Endodermal cell (in vitro differentiated cells): ENCODE data around the gene SLC38A3. TPM values are rescaled to one million over a fixed set of nuclear protein-coding genes. Genes with fewer than 3 reads are reported as not detected.

Experiments
- DNase-seq: peaks from one replicate; pipeline ENCODE4 v3.0.0-alpha.2; 2017
- H3K27ac ChIP-seq: 2 replicates; pipeline ENCODE4 v1.5.1; 2013; ENCODE audit warnings: mild to moderate bottlenecking, low read depth, low read length, moderate library complexity
- H3K27me3 ChIP-seq: 2 replicates; pipeline ENCODE4 v1.6.1; 2013; ENCODE audit warnings: mild to moderate bottlenecking, low read length, moderate library complexity; ENCODE audit not compliant: insufficient read depth, control insufficient read depth, poor library complexity, severe bottlenecking
- H3K36me3 ChIP-seq: 2 replicates; pipeline ENCODE4 v1.7.0; 2013; ENCODE audit warnings: mild to moderate bottlenecking, low read length, moderate library complexity; ENCODE audit not compliant: control insufficient read depth, insufficient read depth
- H3K4me1 ChIP-seq: one replicate; pipeline ENCODE4 v1.7.0; 2013; ENCODE audit warnings: low read length; ENCODE audit not compliant: control insufficient read depth, insufficient read depth
- H3K4me3 ChIP-seq: 2 replicates; pipeline ENCODE4 v1.5.1; 2013; ENCODE audit warnings: mild to moderate bottlenecking, low read length, moderate library complexity
- H3K9ac ChIP-seq: 2 replicates; pipeline ENCODE4 v1.6.1; 2013; ENCODE audit warnings: mild to moderate bottlenecking, low read length, moderate library complexity; ENCODE audit not compliant: poor library complexity, severe bottlenecking; ENCODE audit errors: extremely low read depth
- H3K9me3 ChIP-seq: 2 replicates; pipeline ENCODE4 v1.6.1; 2013; ENCODE audit warnings: mild to moderate bottlenecking, low read length, moderate library complexity; ENCODE audit not compliant: control insufficient read depth
- H3K27ac Mint-ChIP-seq: 2 replicates; pipeline ENCODE4 v1.8.0; 2020; ENCODE audit warnings: mixed read lengths
- H3K27me3 Mint-ChIP-seq: 2 replicates; pipeline ENCODE4 v1.8.0; 2021; ENCODE audit warnings: mild to moderate bottlenecking, mixed read lengths; ENCODE audit not compliant: insufficient read depth
- H3K36me3 Mint-ChIP-seq: 2 replicates; pipeline ENCODE4 v1.8.0; 2020; ENCODE audit warnings: low read depth, mixed read lengths
- H3K4me1 Mint-ChIP-seq: 2 replicates; pipeline ENCODE4 v1.8.0; 2020; ENCODE audit warnings: mixed read lengths
- H3K4me3 Mint-ChIP-seq: 2 replicates; pipeline ENCODE4 v1.8.0; 2020; ENCODE audit warnings: mild to moderate bottlenecking, moderate library complexity, mixed read lengths
- H3K9me3 Mint-ChIP-seq: 2 replicates; pipeline ENCODE4 v1.8.0; 2020; ENCODE audit warnings: mild to moderate bottlenecking, mixed read lengths
- WGBS, 2 experiments: methylation state at CpG; one replicate each; pipeline versions ENCODE4 v1.1.5 to v1.1.7; 2013; ENCODE audit warnings: missing lambda C conversion rate in 2 of 2, mixed read lengths in 1 of 2; ENCODE audit not compliant: insufficient coverage in 1 of 2, insufficient read length in 1 of 2; 5-methylcytosine and 5-hydroxymethylcytosine counted together
- total RNA-seq, 2 donors: library from RNA; stranded (reverse); fragmentation: NEBNext Ultra II Directional in 1 of 2; extraction: Animal tissue kit (Norgen Biotek cat#: 25700) in 1 of 2; gene quantifications; 2 replicates in 1 of 2; 3 replicates in 1 of 2; pipeline ENCODE4 v1.2.1, GENCODE V29; 2021
- TF ChIP-seq, protein P1 (sequence below): fragments of 200-600 bp; sonication (generic); conservative IDR thresholded peaks from 2 replicates; pipeline ENCODE4 v1.5.0; 2021; ENCODE audit warnings: antibody characterized with exemption, mild to moderate bottlenecking

SLC38A3 gene
- total RNA-seq, 2 donors from 2014 or later: 1.5 to 1.9 TPM

DNA sequence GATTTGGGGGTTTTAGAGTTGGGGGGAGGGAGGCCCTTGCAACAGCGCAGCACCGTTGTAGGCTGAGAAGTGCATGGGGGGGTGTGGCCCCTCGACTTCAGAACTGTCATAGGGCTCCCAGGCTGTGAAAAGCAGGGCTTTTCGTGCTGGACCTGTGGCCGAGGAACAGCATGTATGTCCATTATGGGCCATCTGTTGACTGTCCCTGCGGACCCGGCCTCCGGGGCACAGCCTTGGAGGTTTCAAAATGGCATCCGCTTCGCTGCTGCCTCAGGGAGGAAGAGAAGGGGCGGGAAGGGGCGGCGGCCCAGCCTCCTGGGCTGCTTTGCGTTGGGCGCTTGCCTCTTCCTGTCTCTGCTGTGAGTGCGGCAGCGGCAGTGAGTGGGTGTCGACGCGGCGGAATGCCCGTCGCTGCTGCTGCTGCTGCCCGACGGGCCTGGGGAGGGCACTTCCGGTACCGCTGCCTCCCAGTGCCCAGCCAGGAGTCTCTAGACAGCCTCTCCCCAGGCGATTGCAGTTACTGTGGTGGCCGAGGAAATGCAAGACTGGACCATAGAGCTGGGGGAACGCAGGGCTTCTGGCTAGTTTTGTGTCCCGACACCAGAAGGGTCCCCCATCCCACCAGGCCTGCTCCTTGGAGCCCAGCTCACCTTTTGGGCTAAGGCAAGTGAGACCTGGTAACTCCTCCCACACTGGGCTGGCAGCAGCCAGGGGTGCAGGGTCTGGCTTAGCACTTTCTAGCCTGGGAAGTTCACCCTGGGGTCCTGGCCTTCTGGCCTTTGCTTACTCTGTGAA, 32.9 kb downstream of the SLC38A3 start:
- H3K9me3 ChIP-seq: no peaks in the 10 kb centered on the region
- DNase-seq: peak; percentile 90
- peak overlapping the region; percentile 95 for H3K27ac Mint-ChIP-seq
- H3K27me3 ChIP-seq: no peaks in the 10 kb centered on the region
- H3K27me3 Mint-ChIP-seq: no peaks in the 10 kb centered on the region
- peak overlapping the region; percentile 30 for H3K27ac ChIP-seq
- TF ChIP-seq, protein P1, sequence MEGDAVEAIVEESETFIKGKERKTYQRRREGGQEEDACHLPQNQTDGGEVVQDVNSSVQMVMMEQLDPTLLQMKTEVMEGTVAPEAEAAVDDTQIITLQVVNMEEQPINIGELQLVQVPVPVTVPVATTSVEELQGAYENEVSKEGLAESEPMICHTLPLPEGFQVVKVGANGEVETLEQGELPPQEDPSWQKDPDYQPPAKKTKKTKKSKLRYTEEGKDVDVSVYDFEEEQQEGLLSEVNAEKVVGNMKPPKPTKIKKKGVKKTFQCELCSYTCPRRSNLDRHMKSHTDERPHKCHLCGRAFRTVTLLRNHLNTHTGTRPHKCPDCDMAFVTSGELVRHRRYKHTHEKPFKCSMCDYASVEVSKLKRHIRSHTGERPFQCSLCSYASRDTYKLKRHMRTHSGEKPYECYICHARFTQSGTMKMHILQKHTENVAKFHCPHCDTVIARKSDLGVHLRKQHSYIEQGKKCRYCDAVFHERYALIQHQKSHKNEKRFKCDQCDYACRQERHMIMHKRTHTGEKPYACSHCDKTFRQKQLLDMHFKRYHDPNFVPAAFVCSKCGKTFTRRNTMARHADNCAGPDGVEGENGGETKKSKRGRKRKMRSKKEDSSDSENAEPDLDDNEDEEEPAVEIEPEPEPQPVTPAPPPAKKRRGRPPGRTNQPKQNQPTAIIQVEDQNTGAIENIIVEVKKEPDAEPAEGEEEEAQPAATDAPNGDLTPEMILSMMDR: no peak
- peaks cover 5% of the 10 kb centered on the region for H3K36me3 Mint-ChIP-seq
- no peaks in the 10 kb centered on the region for H3K9me3 Mint-ChIP-seq
- H3K4me1 Mint-ChIP-seq: peaks cover 55% of the 10 kb centered on the region
- peak overlapping the region; percentile 96 for H3K4me3 Mint-ChIP-seq
- 7 to 9% methylated on average over 10 to 31 of the region's 31 CpGs for WGBS, 2 experiments
- peak overlapping the region; percentile 81 for H3K9ac ChIP-seq
- H3K4me3 ChIP-seq: peak overlapping the region; percentile 94
- peaks cover 5% of the 10 kb centered on the region for H3K36me3 ChIP-seq
- peaks cover 41% of the 10 kb centered on the region for H3K4me1 ChIP-seq

DNA sequence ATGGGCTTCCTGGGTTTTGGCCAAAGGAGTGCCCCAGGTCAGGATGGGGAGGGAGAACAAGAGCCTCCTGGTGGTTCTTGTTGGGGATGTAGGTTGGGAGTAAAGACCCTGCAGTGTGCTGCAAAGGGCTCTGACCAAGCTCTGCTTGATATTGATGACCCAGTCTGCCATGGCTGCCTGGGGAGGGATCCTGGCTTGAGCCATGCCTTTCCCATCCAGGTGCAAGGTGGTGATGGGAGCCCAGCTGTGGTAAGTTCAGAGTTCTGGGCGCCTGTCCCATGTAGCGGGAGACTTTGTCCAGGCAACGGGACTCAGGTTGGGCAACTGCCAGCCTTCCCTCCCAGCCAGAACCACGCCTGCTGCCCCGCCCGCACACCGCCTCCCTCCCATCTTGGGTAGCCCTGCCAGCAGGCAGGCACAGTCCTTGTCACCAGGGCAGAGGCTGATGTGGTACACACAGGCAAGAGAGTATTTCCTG, 33.5 kb downstream of the SLC38A3 start:
- Histone ChIP-seq H3K27me3 (no peaks in the 10 kb centered on the region), H3K4me1 (peaks cover 42% of the 10 kb centered on the region), H3K9ac (no peak overlapping the region), H3K4me3 (peak overlapping the region; percentile 94), H3K27ac (peak overlapping the region; percentile 30), H3K9me3 (no peaks in the 10 kb centered on the region), H3K36me3 (peaks cover 11% of the 10 kb centered on the region)
- H3K27me3 Mint-ChIP-seq: no peaks in the 10 kb centered on the region
- peaks cover 51% of the 10 kb centered on the region for H3K4me1 Mint-ChIP-seq
- peak overlapping the region; percentile 96 for H3K4me3 Mint-ChIP-seq
- WGBS, 2 experiments: 95 to 98% methylated on average over 7 of the region's 7 CpGs
- TF ChIP-seq, protein P1: peak; percentile 40
- H3K9me3 Mint-ChIP-seq: no peaks in the 10 kb centered on the region
- H3K27ac Mint-ChIP-seq: peak overlapping the region; percentile 95
- no peak for DNase-seq
- peaks cover 7% of the 10 kb centered on the region for H3K36me3 Mint-ChIP-seq

DNA sequence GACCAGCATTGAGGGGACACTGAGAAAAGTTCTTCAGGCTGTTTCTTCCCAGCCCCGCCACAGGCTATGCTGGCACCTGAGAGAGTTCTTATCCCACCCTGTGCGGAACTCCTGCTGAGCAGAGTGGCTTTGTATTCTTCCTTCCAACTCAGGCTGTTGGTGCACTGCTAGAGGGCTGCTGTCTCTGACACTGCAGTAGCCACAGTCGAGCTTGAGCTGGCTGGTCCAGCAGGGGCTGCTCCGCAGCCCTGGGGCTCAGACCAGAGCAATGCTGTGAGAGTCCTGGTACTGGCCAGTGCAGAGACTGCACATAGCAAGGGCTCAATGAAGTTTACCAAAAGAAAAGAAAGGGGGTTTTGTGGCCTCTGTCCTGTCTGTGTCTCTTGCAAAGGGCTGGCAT, 34.6 kb downstream of the SLC38A3 start:
- H3K27ac Mint-ChIP-seq: peak overlapping the region; percentile 95
- H3K9me3 Mint-ChIP-seq: no peaks in the 10 kb centered on the region
- no peaks in the 10 kb centered on the region for H3K27me3 Mint-ChIP-seq
- H3K9ac ChIP-seq: no peak overlapping the region
- peak overlapping the region; percentile 12 for H3K27ac ChIP-seq
- peak overlapping the region; percentile 96 for H3K4me3 Mint-ChIP-seq
- peaks cover 14% of the 10 kb centered on the region for H3K36me3 Mint-ChIP-seq
- no peaks in the 10 kb centered on the region for H3K9me3 ChIP-seq
- peaks cover 42% of the 10 kb centered on the region for H3K4me1 ChIP-seq
- peaks cover 50% of the 10 kb centered on the region for H3K4me1 Mint-ChIP-seq
- TF ChIP-seq, protein P1: no peak
- 71 to 80% methylated on average over 4 of the region's 4 CpGs for WGBS, 2 experiments
- no peak overlapping the region for H3K4me3 ChIP-seq
- no peaks in the 10 kb centered on the region for H3K27me3 ChIP-seq
- H3K36me3 ChIP-seq: peaks cover 18% of the 10 kb centered on the region
- DNase-seq: peak; percentile 74
